ENCODE measurements around the gene BLVRB. TPM values are rescaled to one million over a fixed set of nuclear protein-coding genes. Genes with fewer than 3 reads are reported as not detected.
A peak's percentile ranks its signal among the peaks of the same experiment; 100 is the strongest.

The BLVRB gene
- total and polyA plus RNA-seq, 2 experiments from 2014 or later, result 43.7 to 53.7 TPM

- peak; percentile 31 to 46; a peak in 3 of 4 replicates for TF ChIP-seq CTCF (conservative IDR thresholded peaks at IDR 0.05; ENCODE audit: low read depth in 2 of 2)
Measured at GRCh38 chr19:40502647-40503319, 37.2 kb upstream of the BLVRB start (continued).

GRCh38 chr19:40502081-40502480 is 36.5 kb upstream of the BLVRB start:
- Histone ChIP-seq H3K27ac (ENCODE audit: low read depth) (no peak overlapping the region), H4K20me1 (replicated peaks; ENCODE audit: insufficient read depth) (no peaks in the 10 kb centered on the region), H3K4me1 (ENCODE audit: insufficient read depth) (no peaks in the 10 kb centered on the region), H3K4me2 (no peak overlapping the region), H3K79me2 (replicated peaks; ENCODE audit: insufficient read depth) (no peaks in the 10 kb centered on the region), H3F3A (replicated peaks; ENCODE audit: low read depth) (no peaks in the 10 kb centered on the region), H3K27me3 (ENCODE audit: insufficient read depth) (peaks cover 5% of the 10 kb centered on the region; the same call in 1 of the 2 replicates), H2AFZ (no peak overlapping the region), H3K4me3 (no peak overlapping the region), H3K9me2 (ENCODE audit: insufficient read depth) (no peaks in the 10 kb centered on the region), H3K36me3 (ENCODE audit: insufficient read depth) (no peaks in the 10 kb centered on the region)
- H3K36me3 Mint-ChIP-seq (ENCODE audit: low read depth), result no peaks in the 10 kb centered on the region; the same call in 2 of the 3 replicates
- no peak for ATAC-seq
- H3K27ac Mint-ChIP-seq, result no peak overlapping the region
- no peaks in the 10 kb centered on the region for H3K9me3 Mint-ChIP-seq
- no peak overlapping the region for H3K4me3 Mint-ChIP-seq
- DNase-seq (ENCODE audit: low spot score), result no peak
- H3K27me3 Mint-ChIP-seq (ENCODE audit: insufficient read depth, low read depth, poor library complexity), result peaks cover 23% of the 10 kb centered on the region
- H3K4me1 Mint-ChIP-seq, result no peaks in the 10 kb centered on the region; the same call in 2 of the 3 replicates
- no peak for TF ChIP-seq REST (IDR thresholded peaks at IDR 0.05; ENCODE audit: unreplicated experiment)
- no peak for TF ChIP-seq POLR2AphosphoS5 (IDR thresholded peaks at IDR 0.05; ENCODE audit: low read depth)
- TF ChIP-seq ZNF331 (CRISPR knock-in tag; IDR thresholded peaks at IDR 0.05; ENCODE audit: low read depth), result no peak
- TF ChIP-seq JUNB (IDR thresholded peaks at IDR 0.05; ENCODE audit: unreplicated experiment), result no peak
- no peak for TF ChIP-seq ZNF114 (CRISPR knock-in tag; IDR thresholded peaks at IDR 0.05)
- no peak for TF ChIP-seq CREB1 (CRISPR knock-in tag; IDR thresholded peaks at IDR 0.05; ENCODE audit: low read depth)
- no peak for TF ChIP-seq ZNF462 (CRISPR knock-in tag; IDR thresholded peaks at IDR 0.05)
- no peak for TF ChIP-seq CTCF (conservative IDR thresholded peaks at IDR 0.05; ENCODE audit: low read depth in 2 of 2)
- TF ChIP-seq NANOG (IDR thresholded peaks at IDR 0.05; ENCODE audit: borderline replicate concordance), result no peak
- no peak for TF ChIP-seq STAT1 (IDR thresholded peaks at IDR 0.05; ENCODE audit: unreplicated experiment)
